Measurements from ENCODE around the gene LMNA. TPM values are rescaled to one million over a fixed set of nuclear protein-coding genes. Genes with fewer than 3 reads are reported as not detected.

LMNA gene
- total and polyA plus RNA-seq, 10 of the 15 experiments (the other 5 are each of a cell fraction or from before 2014, with no cell fraction given): 0.42 to 334 (median 81.1) TPM

DNA sequence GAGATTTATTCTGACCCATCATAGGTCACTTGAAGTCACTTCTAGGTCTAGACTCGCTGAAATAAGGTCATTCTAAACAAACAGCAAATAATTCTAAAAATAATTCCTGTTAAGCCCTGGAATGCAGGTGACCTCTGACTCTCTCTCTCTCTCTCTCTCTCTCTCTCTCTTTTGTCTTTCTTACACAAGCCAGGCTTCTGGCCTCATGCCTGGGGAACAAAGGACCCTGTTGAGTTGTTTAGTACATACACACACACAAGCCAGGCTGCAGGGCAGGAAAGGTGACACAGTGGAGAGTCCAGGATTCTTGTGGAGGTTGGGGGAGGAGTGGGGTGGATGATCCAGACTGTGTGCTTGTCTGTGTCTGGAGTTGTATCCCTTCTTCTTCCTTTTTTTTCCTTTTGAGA, 28.3 kb upstream of the LMNA start:
- BruUV-seq (replicated peaks): no TSS peak
- POLR2A ChIA-PET: no interaction called here
- SMC1A ChIA-PET (ENCODE audit: uncharacterized antibody, unreplicated experiment): no interaction called here

More for the DNA sequence above, 28.3 kb upstream of the LMNA start:
- ATAC-seq: no peak
- Histone ChIP-seq H3K9me3 (replicated peaks; ENCODE audit: control insufficient read depth, insufficient read depth, low read length) (no peaks in the 10 kb centered on the region), H3K4me2 (ENCODE audit: control insufficient read depth, insufficient read depth) (no peak overlapping the region), H3K27me3 (replicated peaks in 1 of 2; ENCODE audit: control insufficient read depth in 2 of 2, insufficient read depth in 2 of 2, low read length in 1 of 2) (peaks cover 0 to 2% of the 10 kb centered on the region in 2 experiments; a peak in 1 of 4 replicates), H3K4me3 (no peak overlapping the region), H3K9ac (ENCODE audit: control insufficient read depth, insufficient read depth, low read length) (no peak overlapping the region), H3K27ac (ENCODE audit: control insufficient read depth, insufficient read depth) (no peak overlapping the region), H3K79me2 (ENCODE audit: control insufficient read depth, insufficient read depth, low read length) (no peaks in the 10 kb centered on the region), H3K36me3 (ENCODE audit: control insufficient read depth in 2 of 2, insufficient read depth in 2 of 2, low read length in 1 of 2) (no peaks in the 10 kb centered on the region), H4K20me1 (ENCODE audit: control insufficient read depth, insufficient read depth) (no peaks in the 10 kb centered on the region), H3K4me1 (ENCODE audit: control insufficient read depth, insufficient read depth, low read length) (no peaks in the 10 kb centered on the region), H2AFZ (ENCODE audit: control insufficient read depth, low read depth, low read length) (no peak overlapping the region)
- RAD21 ChIA-PET (ENCODE audit: unreplicated experiment): no interaction called here
- CTCF ChIA-PET: interaction anchor here (3.1 kb wide), 1 partner anchor 43 kb away, joined by 13 read pairs; no protein-coding TSS in a partner anchor
- no peak for DNase-seq (ENCODE audit: low read depth, low spot score)
- FAIRE-seq: no peak
- TF ChIP-seq GATAD2B (conservative IDR thresholded peaks at IDR 0.05; ENCODE audit: low read depth) (no peak), ETV6 (conservative IDR thresholded peaks at IDR 0.05 in 1 of 2, IDR thresholded peaks at IDR 0.05 in 1 of 2; ENCODE audit: borderline replicate concordance in 1 of 2, low read depth in 1 of 2) (no peak), ZNF274 (IDR thresholded peaks at IDR 0.05; ENCODE audit: insufficient read depth, insufficient read length) (no peak), TCF12 (IDR thresholded peaks at IDR 0.05; ENCODE audit: low read depth, low read length) (no peak), FOS (IDR thresholded peaks at IDR 0.05; ENCODE audit: borderline replicate concordance, extremely low read depth, insufficient read length) (no peak), MEF2B (IDR thresholded peaks at IDR 0.05; ENCODE audit: partially characterized antibody, poor library complexity, severe bottlenecking) (no peak), MYC (IDR thresholded peaks at IDR 0.05; ENCODE audit: insufficient read depth, insufficient read length, insufficient replicate concordance, low read length, severe bottlenecking) (no peak), IRF4 (IDR thresholded peaks at IDR 0.05; ENCODE audit: low read depth, low read length) (no peak), SUZ12 (IDR thresholded peaks at IDR 0.05; ENCODE audit: unreplicated experiment) (no peak), SREBF1 (IDR thresholded peaks at IDR 0.05; ENCODE audit: low read length) (no peak), MTA3 (IDR thresholded peaks at IDR 0.05; ENCODE audit: borderline replicate concordance, low read length) (no peak), CREB1 (IDR thresholded peaks at IDR 0.05; ENCODE audit: low read depth) (no peak), RBBP5 (conservative IDR thresholded peaks at IDR 0.05) (no peak), ATF7 (IDR thresholded peaks at IDR 0.05; ENCODE audit: low read depth) (no peak), ZNF384 (IDR thresholded peaks at IDR 0.05; ENCODE audit: borderline replicate concordance, low read depth, low read length) (no peak), RCOR1 (conservative IDR thresholded peaks at IDR 0.05; ENCODE audit: low read depth, low read length) (no peak), CREM (IDR thresholded peaks at IDR 0.05; ENCODE audit: low read depth) (no peak)
- TF ChIP-seq, protein P1, sequence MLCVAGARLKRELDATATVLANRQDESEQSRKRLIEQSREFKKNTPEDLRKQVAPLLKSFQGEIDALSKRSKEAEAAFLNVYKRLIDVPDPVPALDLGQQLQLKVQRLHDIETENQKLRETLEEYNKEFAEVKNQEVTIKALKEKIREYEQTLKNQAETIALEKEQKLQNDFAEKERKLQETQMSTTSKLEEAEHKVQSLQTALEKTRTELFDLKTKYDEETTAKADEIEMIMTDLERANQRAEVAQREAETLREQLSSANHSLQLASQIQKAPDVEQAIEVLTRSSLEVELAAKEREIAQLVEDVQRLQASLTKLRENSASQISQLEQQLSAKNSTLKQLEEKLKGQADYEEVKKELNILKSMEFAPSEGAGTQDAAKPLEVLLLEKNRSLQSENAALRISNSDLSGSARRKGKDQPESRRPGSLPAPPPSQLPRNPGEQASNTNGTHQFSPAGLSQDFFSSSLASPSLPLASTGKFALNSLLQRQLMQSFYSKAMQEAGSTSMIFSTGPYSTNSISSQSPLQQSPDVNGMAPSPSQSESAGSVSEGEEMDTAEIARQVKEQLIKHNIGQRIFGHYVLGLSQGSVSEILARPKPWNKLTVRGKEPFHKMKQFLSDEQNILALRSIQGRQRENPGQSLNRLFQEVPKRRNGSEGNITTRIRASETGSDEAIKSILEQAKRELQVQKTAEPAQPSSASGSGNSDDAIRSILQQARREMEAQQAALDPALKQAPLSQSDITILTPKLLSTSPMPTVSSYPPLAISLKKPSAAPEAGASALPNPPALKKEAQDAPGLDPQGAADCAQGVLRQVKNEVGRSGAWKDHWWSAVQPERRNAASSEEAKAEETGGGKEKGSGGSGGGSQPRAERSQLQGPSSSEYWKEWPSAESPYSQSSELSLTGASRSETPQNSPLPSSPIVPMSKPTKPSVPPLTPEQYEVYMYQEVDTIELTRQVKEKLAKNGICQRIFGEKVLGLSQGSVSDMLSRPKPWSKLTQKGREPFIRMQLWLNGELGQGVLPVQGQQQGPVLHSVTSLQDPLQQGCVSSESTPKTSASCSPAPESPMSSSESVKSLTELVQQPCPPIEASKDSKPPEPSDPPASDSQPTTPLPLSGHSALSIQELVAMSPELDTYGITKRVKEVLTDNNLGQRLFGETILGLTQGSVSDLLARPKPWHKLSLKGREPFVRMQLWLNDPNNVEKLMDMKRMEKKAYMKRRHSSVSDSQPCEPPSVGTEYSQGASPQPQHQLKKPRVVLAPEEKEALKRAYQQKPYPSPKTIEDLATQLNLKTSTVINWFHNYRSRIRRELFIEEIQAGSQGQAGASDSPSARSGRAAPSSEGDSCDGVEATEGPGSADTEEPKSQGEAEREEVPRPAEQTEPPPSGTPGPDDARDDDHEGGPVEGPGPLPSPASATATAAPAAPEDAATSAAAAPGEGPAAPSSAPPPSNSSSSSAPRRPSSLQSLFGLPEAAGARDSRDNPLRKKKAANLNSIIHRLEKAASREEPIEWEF (IDR thresholded peaks at IDR 0.05; ENCODE audit: insufficient replicate concordance, low read depth, low read length): no peak
- 0% methylated on average over 1 of the region's 1 CpG for WGBS (ENCODE audit: insufficient coverage, insufficient replicate concordance, low lambda C conversion rate, missing lambda C conversion rate)
- intact Hi-C loops (cut with micrococcal nuclease; ENCODE audit: unreplicated experiment): no loop called here
- in situ Hi-C loops (cut with MboI): no loop called here

Measured in GM12878 (cell line).